ENCODE results near the gene VMP1. TPM values are rescaled to one million over a fixed set of nuclear protein-coding genes. Genes with fewer than 3 reads are reported as not detected.
"Not testable (repeated sequence)": the region's sequence is repeated elsewhere in the genome, so short reads cannot be mapped to it uniquely, and the experiment has no call there.

The VMP1 gene
- polyA plus RNA-seq, 4 donors, result 95.0 to 113 (median 105) TPM

GRCh38 chr17:59753522-59754467 is 46.3 kb downstream of the VMP1 start:
- peak; percentile 74 to 85 (median 80) for DNase-seq (ENCODE audit: low read depth in 4 of 4, low spot score in 3 of 4)

GRCh38 chr17:59754552-59754951 is 47.1 kb downstream of the VMP1 start:
- DNase-seq (ENCODE audit: low read depth in 4 of 4, low spot score in 3 of 4), result no peak

GRCh38 chr17:59755069-59755468 is 47.6 kb downstream of the VMP1 start:
- not testable (repeated sequence) for DNase-seq (ENCODE audit: low read depth in 4 of 4, low spot score in 3 of 4)

GRCh38 chr17:59756236-59756818 is 48.9 kb downstream of the VMP1 start:
- no peak for DNase-seq (ENCODE audit: low read depth in 4 of 4, low spot score in 3 of 4)

GRCh38 chr17:59757043-59757442 is 49.6 kb downstream of the VMP1 start:
- no peak for DNase-seq (ENCODE audit: low read depth in 4 of 4, low spot score in 3 of 4)

- DNase-seq (ENCODE audit: low read depth in 4 of 4, low spot score in 3 of 4), result no peak
Observed at GRCh38 chr17:59757470-59757869, 50.0 kb downstream of the VMP1 start.

- no peak for DNase-seq (ENCODE audit: low read depth in 4 of 4, low spot score in 3 of 4)
Observed at GRCh38 chr17:59757881-59758385, 50.5 kb downstream of the VMP1 start.

- not testable (repeated sequence) for DNase-seq (ENCODE audit: low read depth in 4 of 4, low spot score in 3 of 4)
Observed at GRCh38 chr17:59758998-59759651, 51.7 kb downstream of the VMP1 start.

GRCh38 chr17:59760160-59760559 is 52.7 kb downstream of the VMP1 start:
- no peak for DNase-seq (ENCODE audit: low read depth in 4 of 4, low spot score in 3 of 4)

- DNase-seq (ENCODE audit: low read depth in 4 of 4, low spot score in 3 of 4), result peak in 1 of 4 donors; percentile 35
Observed at GRCh38 chr17:59761385-59762048, 54.1 kb downstream of the VMP1 start.

- no peak for DNase-seq (ENCODE audit: low read depth in 4 of 4, low spot score in 3 of 4)
Observed at GRCh38 chr17:59762049-59762823, 54.8 kb downstream of the VMP1 start.

GRCh38 chr17:59762824-59763374 is 55.4 kb downstream of the VMP1 start:
- DNase-seq (ENCODE audit: low read depth in 4 of 4, low spot score in 3 of 4), result no peak

GRCh38 chr17:59763861-59764260 is 56.4 kb downstream of the VMP1 start:
- no peak for DNase-seq (ENCODE audit: low read depth in 4 of 4, low spot score in 3 of 4)

GRCh38 chr17:59764292-59764741 is 56.9 kb downstream of the VMP1 start:
- DNase-seq (ENCODE audit: low read depth in 4 of 4, low spot score in 3 of 4), result no peak

GRCh38 chr17:59765038-59765437 is 57.6 kb downstream of the VMP1 start:
- DNase-seq (ENCODE audit: low read depth in 4 of 4, low spot score in 3 of 4), result no peak

GRCh38 chr17:59766491-59766890 is 59.0 kb downstream of the VMP1 start:
- DNase-seq (ENCODE audit: low read depth in 4 of 4, low spot score in 3 of 4), result no peak

GRCh38 chr17:59767176-59767575 is 59.7 kb downstream of the VMP1 start:
- no peak for DNase-seq (ENCODE audit: low read depth in 4 of 4, low spot score in 3 of 4)

GRCh38 chr17:59769887-59770286 is 62.4 kb downstream of the VMP1 start:
- DNase-seq (ENCODE audit: low read depth in 4 of 4, low spot score in 3 of 4), result no peak

GRCh38 chr17:59771093-59771492 is 63.6 kb downstream of the VMP1 start:
- no peak for DNase-seq (ENCODE audit: low read depth in 4 of 4, low spot score in 3 of 4)

All from right renal pelvis (tissue), 4 donors.